Measurements from ENCODE around the gene DCLK3. TPM values are rescaled to one million over a fixed set of nuclear protein-coding genes. Genes with fewer than 3 reads are reported as not detected.

The DCLK3 gene
- total RNA-seq, 2 donors from 2014 or later: 2.1 to 3.9 TPM

DNA sequence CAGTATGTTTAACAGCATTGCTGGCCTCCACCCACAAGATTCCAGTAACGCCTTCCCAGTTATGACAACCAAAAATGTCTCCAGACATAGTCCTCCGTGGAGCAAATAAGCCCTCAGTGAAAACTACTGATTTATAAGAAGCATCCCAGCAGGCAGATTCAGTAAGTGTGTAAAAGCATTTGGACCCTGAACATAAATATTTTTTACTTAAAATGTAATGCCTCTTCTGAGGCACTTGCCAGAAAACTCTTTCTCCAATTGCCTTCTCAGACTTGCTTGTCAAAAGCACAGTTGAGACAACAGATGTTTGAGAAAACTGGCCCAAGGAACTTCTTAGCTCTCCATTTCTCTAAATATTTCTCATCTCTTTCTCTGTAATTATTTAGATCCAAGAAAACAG, 31.8 kb upstream of the DCLK3 start:
- Histone ChIP-seq H3K27ac (ENCODE audit: low read depth, low read length) (no peak overlapping the region), H3K36me3 (ENCODE audit: control insufficient read depth, insufficient read depth, low read length) (no peaks in the 10 kb centered on the region), H3K4me1 (ENCODE audit: control insufficient read depth, insufficient read depth, low read length) (peaks cover 2% of the 10 kb centered on the region), H3K4me3 (ENCODE audit: low read length) (no peak overlapping the region), H3K27me3 (ENCODE audit: control insufficient read depth, insufficient read depth, low read length, poor library complexity, severe bottlenecking) (no peaks in the 10 kb centered on the region), H3K9me3 (ENCODE audit: control insufficient read depth, low read length) (no peaks in the 10 kb centered on the region), H3K9ac (ENCODE audit: extremely low read depth, low read length, poor library complexity, severe bottlenecking) (no peak overlapping the region)
- WGBS, 2 experiments (ENCODE audit: insufficient coverage in 1 of 2, insufficient read length in 1 of 2): 89 to 100% methylated on average over 1 to 2 of the region's 2 CpGs
- DNase-seq: no peak
- Mint-ChIP-seq H3K27ac (no peak overlapping the region), H3K4me3 (no peak overlapping the region), H3K27me3 (ENCODE audit: insufficient read depth) (no peaks in the 10 kb centered on the region), H3K9me3 (peaks cover 3% of the 10 kb centered on the region), H3K36me3 (ENCODE audit: low read depth) (no peaks in the 10 kb centered on the region), H3K4me1 (peaks cover 2% of the 10 kb centered on the region)
- TF ChIP-seq, protein P1, sequence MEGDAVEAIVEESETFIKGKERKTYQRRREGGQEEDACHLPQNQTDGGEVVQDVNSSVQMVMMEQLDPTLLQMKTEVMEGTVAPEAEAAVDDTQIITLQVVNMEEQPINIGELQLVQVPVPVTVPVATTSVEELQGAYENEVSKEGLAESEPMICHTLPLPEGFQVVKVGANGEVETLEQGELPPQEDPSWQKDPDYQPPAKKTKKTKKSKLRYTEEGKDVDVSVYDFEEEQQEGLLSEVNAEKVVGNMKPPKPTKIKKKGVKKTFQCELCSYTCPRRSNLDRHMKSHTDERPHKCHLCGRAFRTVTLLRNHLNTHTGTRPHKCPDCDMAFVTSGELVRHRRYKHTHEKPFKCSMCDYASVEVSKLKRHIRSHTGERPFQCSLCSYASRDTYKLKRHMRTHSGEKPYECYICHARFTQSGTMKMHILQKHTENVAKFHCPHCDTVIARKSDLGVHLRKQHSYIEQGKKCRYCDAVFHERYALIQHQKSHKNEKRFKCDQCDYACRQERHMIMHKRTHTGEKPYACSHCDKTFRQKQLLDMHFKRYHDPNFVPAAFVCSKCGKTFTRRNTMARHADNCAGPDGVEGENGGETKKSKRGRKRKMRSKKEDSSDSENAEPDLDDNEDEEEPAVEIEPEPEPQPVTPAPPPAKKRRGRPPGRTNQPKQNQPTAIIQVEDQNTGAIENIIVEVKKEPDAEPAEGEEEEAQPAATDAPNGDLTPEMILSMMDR (conservative IDR thresholded peaks at IDR 0.05): no peak

DNA sequence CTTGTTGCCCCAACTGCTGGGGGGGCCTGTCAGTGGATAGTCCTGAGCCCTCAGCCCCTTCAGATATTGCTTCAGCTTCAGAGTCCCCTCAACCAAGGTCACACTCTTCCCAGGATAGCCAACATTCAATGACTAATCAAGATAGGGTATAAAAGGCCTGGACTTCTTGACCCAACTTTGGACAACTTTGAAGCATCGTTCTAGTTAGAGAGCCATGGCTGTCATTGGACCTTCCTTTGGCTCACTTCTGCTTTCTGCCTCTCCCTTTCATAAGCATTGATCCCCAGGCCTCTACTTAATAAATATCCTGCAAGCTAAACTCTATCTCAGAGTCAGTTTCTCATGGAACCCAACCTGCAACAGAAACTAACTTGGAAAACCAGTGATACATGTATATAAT, 31.3 kb upstream of the DCLK3 start:
- Mint-ChIP-seq H3K27me3 (ENCODE audit: insufficient read depth) (no peaks in the 10 kb centered on the region), H3K9me3 (peaks cover 3% of the 10 kb centered on the region), H3K36me3 (ENCODE audit: low read depth) (no peaks in the 10 kb centered on the region), H3K4me1 (peaks cover 7% of the 10 kb centered on the region), H3K27ac (no peak overlapping the region), H3K4me3 (no peak overlapping the region)
- no peaks in the 10 kb centered on the region for H3K27me3 ChIP-seq (ENCODE audit: control insufficient read depth, insufficient read depth, low read length, poor library complexity, severe bottlenecking)
- no peak overlapping the region for H3K27ac ChIP-seq (ENCODE audit: low read depth, low read length)
- H3K4me3 ChIP-seq (ENCODE audit: low read length): no peak overlapping the region
- no peak overlapping the region for H3K9ac ChIP-seq (ENCODE audit: extremely low read depth, low read length, poor library complexity, severe bottlenecking)
- 89 to 92% methylated on average over 1 of the region's 1 CpG for WGBS, 2 experiments (ENCODE audit: insufficient coverage in 1 of 2, insufficient read length in 1 of 2)
- no peak for DNase-seq
- peaks cover 6% of the 10 kb centered on the region for H3K4me1 ChIP-seq (ENCODE audit: control insufficient read depth, insufficient read depth, low read length)
- no peaks in the 10 kb centered on the region for H3K36me3 ChIP-seq (ENCODE audit: control insufficient read depth, insufficient read depth, low read length)
- no peaks in the 10 kb centered on the region for H3K9me3 ChIP-seq (ENCODE audit: control insufficient read depth, low read length)
- TF ChIP-seq, protein P1 (conservative IDR thresholded peaks at IDR 0.05): no peak

DNA sequence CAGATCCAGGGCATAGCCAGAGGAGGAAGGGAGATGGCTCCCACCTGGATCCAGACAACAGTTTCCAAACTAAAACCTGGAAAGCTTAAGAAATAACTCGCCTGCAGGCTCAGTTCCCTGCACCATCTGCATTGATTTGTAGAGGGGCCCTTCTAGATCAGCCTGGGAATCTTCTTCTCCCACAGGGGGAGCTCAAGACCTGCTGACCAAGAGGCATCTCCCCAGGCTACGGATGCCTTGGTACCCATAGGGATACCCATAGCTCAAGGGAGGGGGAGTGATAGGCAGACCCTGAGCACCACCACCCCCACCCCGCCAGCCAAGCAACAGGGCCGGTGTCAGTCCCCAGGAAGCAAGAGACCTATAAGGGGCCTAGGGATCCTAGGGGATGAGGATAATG, 28.0 kb upstream of the DCLK3 start:
- TF ChIP-seq, protein P1 (conservative IDR thresholded peaks at IDR 0.05): peak; percentile 86
- H3K9ac ChIP-seq (ENCODE audit: extremely low read depth, low read length, poor library complexity, severe bottlenecking): no peak overlapping the region
- no peaks in the 10 kb centered on the region for H3K27me3 Mint-ChIP-seq (ENCODE audit: insufficient read depth)
- 33 to 41% methylated on average over 1 to 4 of the region's 4 CpGs for WGBS, 2 experiments (ENCODE audit: insufficient coverage in 1 of 2, insufficient read length in 1 of 2)
- H3K9me3 ChIP-seq (ENCODE audit: control insufficient read depth, low read length): no peaks in the 10 kb centered on the region
- H3K36me3 Mint-ChIP-seq (ENCODE audit: low read depth): no peaks in the 10 kb centered on the region
- H3K4me1 Mint-ChIP-seq: peaks cover 25% of the 10 kb centered on the region
- H3K4me1 ChIP-seq (ENCODE audit: control insufficient read depth, insufficient read depth, low read length): peaks cover 16% of the 10 kb centered on the region
- no peak overlapping the region for H3K27ac ChIP-seq (ENCODE audit: low read depth, low read length)
- H3K4me3 ChIP-seq (ENCODE audit: low read length): no peak overlapping the region
- H3K27ac Mint-ChIP-seq: no peak overlapping the region
- H3K9me3 Mint-ChIP-seq: no peaks in the 10 kb centered on the region
- no peak overlapping the region for H3K4me3 Mint-ChIP-seq
- H3K27me3 ChIP-seq (ENCODE audit: control insufficient read depth, insufficient read depth, low read length, poor library complexity, severe bottlenecking): no peaks in the 10 kb centered on the region
- peak; percentile 87 for DNase-seq
- no peaks in the 10 kb centered on the region for H3K36me3 ChIP-seq (ENCODE audit: control insufficient read depth, insufficient read depth, low read length)

Measured in endodermal cell (in vitro differentiated cells).